ENCODE data around the gene CNTNAP5. TPM values are rescaled to one million over a fixed set of nuclear protein-coding genes. Genes with fewer than 3 reads are reported as not detected.

CNTNAP5 gene
- total and polyA plus RNA-seq, 9 of the 15 experiments (the other 6 are each of a cell fraction or from before 2014, with no cell fraction given) = not detected

GRCh38 chr2:124959581-124959980 lies 934.5 kb downstream of the CNTNAP5 start:
- BruUV-seq (replicated peaks) = no TSS peak
- no peaks in the 10 kb centered on the region for H3K27me3 ChIP-seq (ENCODE audit: control insufficient read depth in 2 of 2, insufficient read depth in 2 of 2, low read length in 2 of 2)
- 0% methylated on average over 1 of the region's 1 CpG for WGBS (ENCODE audit: insufficient coverage, low coverage, missing lambda C conversion rate)
- no peak overlapping the region for H3K4me2 ChIP-seq (ENCODE audit: insufficient read depth, low read length)
- in situ Hi-C loops (cut with MboI) = no loop called here
- no peak overlapping the region for H3K4me3 ChIP-seq
- H3K4me1 ChIP-seq (replicated peaks in 1 of 2; ENCODE audit: control insufficient read depth in 2 of 2, insufficient read depth in 2 of 2, low read length in 2 of 2) = no peaks in the 10 kb centered on the region
- H3K79me2 ChIP-seq (ENCODE audit: control insufficient read depth, insufficient read depth, low read length) = no peaks in the 10 kb centered on the region
- DNase-seq (ENCODE audit: extremely low read depth in 1 of 4, low spot score in 3 of 4) = no peak
- FAIRE-seq = no peak
- intact Hi-C loops (cut with micrococcal nuclease) = no loop called here
- no peak overlapping the region for H2AFZ ChIP-seq (ENCODE audit: low read depth, low read length)
- no peaks in the 10 kb centered on the region for H3K9me1 ChIP-seq (ENCODE audit: control insufficient read depth, insufficient read depth, low read length)
- ChIA-PET POLR2A (no interaction called here), CTCF (ENCODE audit: low intra/inter-chr PET ratio) (no interaction called here)
- no peak overlapping the region for H3K27ac ChIP-seq (ENCODE audit: extremely low read depth, low read depth, low read length)
- H3K9me3 ChIP-seq (replicated peaks; ENCODE audit: control insufficient read depth, insufficient read depth, low read depth, low read length) = no peaks in the 10 kb centered on the region
- no peak overlapping the region for H3K9ac ChIP-seq (ENCODE audit: insufficient read depth in 1 of 2, low read depth in 2 of 2, low read length in 2 of 2)
- no peaks in the 10 kb centered on the region for H3K36me3 ChIP-seq (ENCODE audit: control insufficient read depth, insufficient read depth, low read length)
- no peaks in the 10 kb centered on the region for H4K20me1 ChIP-seq (replicated peaks; ENCODE audit: control insufficient read depth, insufficient read depth, low read length)
- ATAC-seq = no peak
- no peak for TF ChIP-seq CBX1 (IDR thresholded peaks at IDR 0.05; ENCODE audit: low read depth)
- TF ChIP-seq ARHGAP35 (IDR thresholded peaks at IDR 0.05; ENCODE audit: partially characterized antibody) = no peak

GRCh38 chr2:124961132-124961531 lies 936.0 kb downstream of the CNTNAP5 start:
- H3K27me3 ChIP-seq (ENCODE audit: control insufficient read depth in 2 of 2, insufficient read depth in 2 of 2, low read length in 2 of 2) = no peaks in the 10 kb centered on the region
- ChIA-PET POLR2A (no interaction called here), CTCF (ENCODE audit: low intra/inter-chr PET ratio) (no interaction called here)
- in situ Hi-C loops (cut with MboI) = no loop called here
- intact Hi-C loops (cut with micrococcal nuclease) = no loop called here
- no peaks in the 10 kb centered on the region for H3K9me3 ChIP-seq (replicated peaks; ENCODE audit: control insufficient read depth, insufficient read depth, low read depth, low read length)
- 0% methylated on average over 3 of the region's 4 CpGs for WGBS (ENCODE audit: insufficient coverage, low coverage, missing lambda C conversion rate)
- H3K4me3 ChIP-seq = no peak overlapping the region
- no peaks in the 10 kb centered on the region for H4K20me1 ChIP-seq (replicated peaks; ENCODE audit: control insufficient read depth, insufficient read depth, low read length)
- no peaks in the 10 kb centered on the region for H3K4me1 ChIP-seq (replicated peaks in 1 of 2; ENCODE audit: control insufficient read depth in 2 of 2, insufficient read depth in 2 of 2, low read length in 2 of 2)
- FAIRE-seq (no peak), ATAC-seq (no peak), DNase-seq (ENCODE audit: extremely low read depth in 1 of 4, low spot score in 3 of 4) (no peak)
- H3K79me2 ChIP-seq (ENCODE audit: control insufficient read depth, insufficient read depth, low read length) = no peaks in the 10 kb centered on the region
- H3K36me3 ChIP-seq (ENCODE audit: control insufficient read depth, insufficient read depth, low read length) = no peaks in the 10 kb centered on the region
- H2AFZ ChIP-seq (ENCODE audit: low read depth, low read length) = no peak overlapping the region
- H3K9ac ChIP-seq (ENCODE audit: insufficient read depth in 1 of 2, low read depth in 2 of 2, low read length in 2 of 2) = no peak overlapping the region
- BruUV-seq (replicated peaks) = no TSS peak
- H3K4me2 ChIP-seq (ENCODE audit: insufficient read depth, low read length) = no peak overlapping the region
- H3K27ac ChIP-seq (ENCODE audit: extremely low read depth, low read depth, low read length) = no peak overlapping the region
- no peaks in the 10 kb centered on the region for H3K9me1 ChIP-seq (ENCODE audit: control insufficient read depth, insufficient read depth, low read length)
- no peak for TF ChIP-seq SIX5 (IDR thresholded peaks at IDR 0.05; ENCODE audit: borderline replicate concordance in 1 of 2, insufficient read depth in 1 of 2, low read depth in 1 of 2, low read length in 2 of 2)
- TF ChIP-seq ZNF280B (CRISPR knock-in tag; IDR thresholded peaks at IDR 0.05) = no peak
- no peak for TF ChIP-seq KDM5B (IDR thresholded peaks at IDR 0.05; ENCODE audit: insufficient replicate concordance, low read depth, low read length)
- TF ChIP-seq ZNF407 (IDR thresholded peaks at IDR 0.05; ENCODE audit: low read depth) = no peak
- TF ChIP-seq XRCC3 (IDR thresholded peaks at IDR 0.05) = no peak

Data from K562 (cell line).